ENCODE data around the gene SMARCE1. TPM values are rescaled to one million over a fixed set of nuclear protein-coding genes. Genes with fewer than 3 reads are reported as not detected.

The SMARCE1 gene
- total and polyA plus RNA-seq, 11 donors = 38.6 to 88.0 (median 59.4) TPM

DNA sequence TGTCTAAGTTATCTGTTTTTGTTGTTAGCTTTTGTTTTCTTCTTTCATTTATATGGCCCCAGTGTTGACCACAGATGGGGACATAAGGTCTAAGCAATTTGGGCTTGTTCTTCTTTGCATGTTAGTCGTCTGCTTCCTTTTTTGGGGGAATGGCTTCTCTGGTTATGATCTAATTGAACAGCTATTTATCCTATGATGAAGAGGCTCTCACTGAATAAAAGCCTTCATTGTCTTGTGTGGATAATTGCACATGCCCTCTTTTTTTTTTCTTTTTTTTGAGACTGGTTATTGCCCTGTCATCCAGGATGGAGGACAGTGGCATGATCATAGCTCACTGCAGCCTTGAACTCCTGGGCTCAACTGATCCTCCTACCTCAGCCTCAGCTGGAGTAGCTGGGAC is 13.7 kb downstream of the SMARCE1 start:
- Histone ChIP-seq H3K27me3 (no peaks in the 10 kb centered on the region), H3K36me3 (peaks cover 0 to 100% (median 92%) of the 10 kb centered on the region in 9 donors), H3K9me3 (no peaks in the 10 kb centered on the region), H3K4me3 (no peak overlapping the region), H3K27ac (no peak overlapping the region), H3K4me1 (peaks cover 0 to under 1% (median 0%) of the 10 kb centered on the region in 12 donors)
- intact Hi-C loops (cut with DNase I) = loop anchor here in 1 of 10 donors (10.0 kb wide), 1 partner anchor 499 kb away; no protein-coding TSS in a partner anchor
- 65 to 89% (median 71%) methylated on average over 1 of the region's 1 CpG for WGBS, 4 donors
- no peak for TF ChIP-seq POLR2A (IDR thresholded peaks at IDR 0.05)
- no peak for TF ChIP-seq CTCF (IDR thresholded peaks at IDR 0.05)
- ATAC-seq (no peak), DNase-seq (no peak)

- H3K27me3 ChIP-seq = no peaks in the 10 kb centered on the region
- no peaks in the 10 kb centered on the region for H3K9me3 ChIP-seq
- WGBS, 4 donors = 68 to 70% (median 70%) methylated on average over 9 of the region's 9 CpGs
- H3K4me1 ChIP-seq = no peaks in the 10 kb centered on the region
- intact Hi-C loops (cut with DNase I) = loop anchor here in 1 of 10 donors (10.0 kb wide), 1 partner anchor 497 kb away; no protein-coding TSS in a partner anchor
- H3K36me3 ChIP-seq = peaks cover 0 to 100% (median 100%) of the 10 kb centered on the region in 9 donors
- TF ChIP-seq POLR2A (IDR thresholded peaks at IDR 0.05) = no peak
- H3K27ac ChIP-seq = no peak overlapping the region
- H3K4me3 ChIP-seq = no peak overlapping the region
- DNase-seq (no peak), ATAC-seq (no peak)
These were observed 15.4 kb downstream of the SMARCE1 start for GRCh38 chr17:40632216-40632615.

DNA sequence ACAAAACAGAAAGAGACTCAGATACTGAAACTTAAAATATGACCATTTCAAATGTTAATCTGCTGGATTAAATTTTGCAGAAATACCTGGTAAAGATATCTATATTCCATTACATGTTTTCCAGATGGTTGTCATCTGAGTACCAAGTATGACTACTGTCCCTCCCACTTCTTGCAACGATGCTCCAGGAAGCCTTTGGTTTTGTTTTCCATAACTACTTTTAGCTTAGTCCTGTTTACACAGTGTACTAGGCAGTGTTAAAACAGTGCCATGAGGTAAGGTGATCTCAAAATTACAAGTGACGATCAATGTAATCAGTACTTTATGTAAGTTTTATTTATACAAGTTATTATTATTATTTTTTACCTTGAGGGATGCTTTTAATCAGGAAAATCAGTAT is 17.8 kb downstream of the SMARCE1 start:
- H3K4me3 ChIP-seq = no peak overlapping the region
- no peaks in the 10 kb centered on the region for H3K27me3 ChIP-seq
- peaks cover 0 to 79% (median 77%) of the 10 kb centered on the region in 9 donors for H3K36me3 ChIP-seq
- H3K27ac ChIP-seq = no peak overlapping the region
- WGBS, 4 donors = 41 to 54% (median 47%) methylated on average over 2 of the region's 2 CpGs
- H3K9me3 ChIP-seq = no peaks in the 10 kb centered on the region
- DNase-seq = no peak
- intact Hi-C loops (cut with DNase I) = loop anchor here in 1 of 10 donors (10.0 kb wide), 1 partner anchor 495 kb away; no protein-coding TSS in a partner anchor
- TF ChIP-seq CTCF (IDR thresholded peaks at IDR 0.05) (no peak), POLR2A (IDR thresholded peaks at IDR 0.05) (no peak)
- no peak for ATAC-seq
- H3K4me1 ChIP-seq = no peaks in the 10 kb centered on the region

DNA sequence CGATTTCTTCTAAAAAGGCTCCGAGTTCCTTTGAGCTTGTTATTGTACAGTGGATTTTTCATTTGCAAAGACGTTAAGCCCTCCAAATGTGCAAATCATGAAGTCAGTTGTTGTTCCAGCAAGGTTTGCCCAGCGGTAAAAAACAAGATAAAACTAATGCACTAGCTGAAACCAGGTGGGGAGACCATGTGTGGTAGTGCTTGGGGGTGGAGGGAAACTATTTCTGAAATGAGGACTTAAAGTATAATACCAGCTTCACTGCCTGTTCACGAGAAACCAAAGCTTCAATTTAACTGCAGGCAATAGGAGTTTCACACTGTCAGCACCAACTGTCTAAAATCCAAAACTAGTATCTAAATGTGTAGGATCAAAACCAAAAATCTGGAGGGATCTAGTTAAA is 22.3 kb downstream of the SMARCE1 start:
- no peak for TF ChIP-seq CTCF (IDR thresholded peaks at IDR 0.05)
- TF ChIP-seq POLR2A (IDR thresholded peaks at IDR 0.05) = no peak
- peaks cover 0 to 12% (median 0%) of the 10 kb centered on the region in 12 donors for H3K4me1 ChIP-seq
- H3K4me3 ChIP-seq = no peak overlapping the region
- H3K27ac ChIP-seq = no peak overlapping the region
- 56 to 79% (median 67%) methylated on average over 5 of the region's 5 CpGs for WGBS, 4 donors
- ATAC-seq = no peak
- peaks cover 0 to 34% (median 32%) of the 10 kb centered on the region in 9 donors for H3K36me3 ChIP-seq
- H3K9me3 ChIP-seq = no peaks in the 10 kb centered on the region
- DNase-seq = no peak
- intact Hi-C loops (cut with DNase I) = no loop called here
- no peaks in the 10 kb centered on the region for H3K27me3 ChIP-seq
